Jurkat, Clone E6-1 (cell line): ENCODE measurements around the gene DISC1.
A peak's percentile ranks its signal among the peaks of the same experiment; 100 is the strongest.
"Not testable (repeated sequence)": the region's sequence is repeated elsewhere in the genome, so short reads cannot be mapped to it uniquely, and the experiment has no call there.

Experiments used
- DNase-seq: peaks from one replicate; pipeline ENCODE4 v3.0.0-alpha.2; 2011; ENCODE audit warnings: low read depth, low spot score
- H3K4me3 ChIP-seq: 2 replicates; pipeline ENCODE4 v1.5.1; 2011; ENCODE audit warnings: mild to moderate bottlenecking, low read length, control low read depth, moderate library complexity

The DISC1 gene

DNA sequence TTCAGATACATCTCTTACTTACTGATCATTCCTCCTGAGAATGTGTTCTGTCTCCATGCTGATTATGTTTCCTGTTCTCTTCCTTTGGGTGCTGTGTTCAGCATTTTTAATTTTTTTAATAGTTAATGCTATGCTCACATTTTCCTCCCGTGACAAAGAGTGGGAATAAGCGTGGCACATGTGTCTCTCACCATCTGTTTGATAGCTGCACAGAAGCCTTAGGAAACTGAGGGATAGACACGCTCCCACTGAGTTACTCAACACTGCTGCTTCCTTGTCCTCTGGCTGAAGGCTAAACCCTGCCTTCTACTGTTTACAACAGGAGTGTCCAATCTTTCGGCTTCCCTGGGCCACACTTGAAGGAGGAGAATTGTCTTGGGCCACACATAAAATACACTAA, 264.2 kb downstream of the DISC1 start:
- H3K4me3 ChIP-seq: no peak overlapping the region

DNA sequence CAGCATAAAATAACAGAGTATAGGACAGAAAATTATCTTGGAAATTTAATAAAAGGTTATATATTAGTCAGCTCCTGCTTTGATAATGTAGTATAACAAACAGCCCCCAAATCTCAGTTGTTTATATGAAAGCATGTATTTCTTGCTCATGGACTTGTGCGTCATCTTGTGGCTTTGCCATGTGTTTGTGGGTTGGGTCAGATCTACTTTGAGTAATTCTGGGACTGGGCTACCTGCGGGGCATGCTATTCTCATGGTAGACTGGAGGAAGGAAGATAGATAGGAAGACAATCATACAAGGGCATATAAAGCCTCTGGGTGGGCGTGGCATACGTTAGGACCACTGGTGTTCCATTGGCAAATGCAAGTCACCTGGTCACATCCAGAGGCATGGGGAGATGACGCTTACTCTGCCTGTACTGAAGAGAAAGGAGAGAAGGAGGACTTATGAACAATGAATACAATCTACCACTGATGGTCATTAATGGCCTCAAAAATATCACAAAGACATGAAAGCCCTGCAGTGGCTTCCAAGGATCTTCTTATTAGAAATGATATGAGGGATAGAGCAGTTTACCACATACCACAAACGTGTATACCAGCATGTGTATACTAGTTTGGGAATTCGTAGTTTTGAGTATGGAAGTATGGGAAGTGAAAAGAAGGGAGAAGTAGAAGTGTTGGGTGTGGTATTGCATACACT, 267.0 kb downstream of the DISC1 start:
- H3K4me3 ChIP-seq: no peak overlapping the region
- DNase-seq: no peak

More for the DNA sequence above, 264.2 kb downstream of the DISC1 start:
- no peak for DNase-seq

DNA sequence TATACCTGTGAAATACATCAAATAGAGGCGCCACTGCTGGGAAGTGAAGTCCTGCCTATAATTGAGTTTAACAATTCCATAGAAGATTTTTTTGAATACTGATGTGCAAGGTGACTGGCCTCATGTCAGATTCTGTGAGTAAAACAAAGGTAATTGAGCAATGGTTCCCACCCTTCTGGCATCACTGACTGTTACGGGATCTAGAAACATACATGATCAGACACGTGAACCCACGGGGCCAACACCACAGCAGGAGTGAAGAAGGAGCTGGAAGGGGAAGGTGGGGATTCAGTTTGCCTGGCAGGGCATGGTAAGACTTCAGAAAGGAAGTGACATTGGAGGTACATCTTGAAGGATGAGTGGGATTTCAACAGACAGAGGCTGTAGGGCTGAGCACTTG, 270.2 kb downstream of the DISC1 start:
- no peak for DNase-seq

DNA sequence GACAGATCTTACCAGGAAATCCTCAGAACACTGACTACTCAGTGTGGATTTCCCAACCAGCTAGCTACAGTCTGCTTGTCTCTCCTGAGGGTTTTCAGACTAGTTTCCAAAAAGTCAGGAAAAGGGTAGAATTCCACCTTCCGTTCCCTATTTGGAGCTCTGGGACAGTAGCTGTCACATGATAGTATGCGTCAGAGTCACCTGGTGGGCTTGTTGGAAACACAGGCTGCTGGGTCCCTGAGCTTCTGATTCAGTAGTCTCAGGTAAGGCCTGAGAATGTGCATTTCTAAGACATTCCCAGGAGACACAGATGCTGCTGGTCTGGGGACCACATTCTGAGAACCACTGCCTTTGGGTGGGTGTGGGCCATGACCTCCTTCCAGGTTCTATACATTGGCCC, 272.5 kb downstream of the DISC1 start:
- no peak for DNase-seq
- no peak overlapping the region for H3K4me3 ChIP-seq

More for the DNA sequence above, 270.2 kb downstream of the DISC1 start:
- no peak overlapping the region for H3K4me3 ChIP-seq

DNA sequence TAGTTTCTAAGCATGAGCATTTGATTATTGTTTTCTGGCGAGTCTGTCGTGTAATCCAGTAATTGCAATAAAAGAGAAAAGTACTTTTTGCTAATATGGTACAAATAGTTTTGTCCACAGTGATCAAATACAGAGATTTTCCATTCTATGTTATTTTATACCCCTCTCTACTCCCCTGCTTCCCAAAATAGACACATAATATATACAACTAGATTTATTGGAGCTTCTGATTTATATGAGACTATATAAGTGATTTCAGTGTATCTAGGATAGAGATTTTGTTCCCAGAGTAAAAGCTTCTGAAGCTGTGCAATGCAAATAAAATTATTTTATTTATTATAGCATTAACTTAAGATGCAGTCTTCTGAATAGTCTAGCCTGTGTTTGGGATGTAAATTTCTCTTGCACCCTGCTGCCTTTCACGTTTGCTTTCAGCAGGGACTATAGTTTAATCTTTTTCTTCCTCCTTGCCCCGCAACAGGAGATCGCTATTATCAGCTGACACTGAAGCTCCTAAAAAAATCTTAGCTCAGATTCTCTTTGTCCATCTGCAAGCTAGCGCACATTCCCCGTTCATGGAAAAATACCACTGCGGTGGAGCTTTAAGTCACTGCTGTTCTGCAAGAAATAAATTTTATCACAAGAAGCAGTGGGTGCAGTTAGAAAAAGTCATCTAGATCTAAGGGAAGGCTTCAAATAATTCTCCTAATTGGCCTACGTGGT, 273.3 kb downstream of the DISC1 start:
- no peak overlapping the region for H3K4me3 ChIP-seq

DNA sequence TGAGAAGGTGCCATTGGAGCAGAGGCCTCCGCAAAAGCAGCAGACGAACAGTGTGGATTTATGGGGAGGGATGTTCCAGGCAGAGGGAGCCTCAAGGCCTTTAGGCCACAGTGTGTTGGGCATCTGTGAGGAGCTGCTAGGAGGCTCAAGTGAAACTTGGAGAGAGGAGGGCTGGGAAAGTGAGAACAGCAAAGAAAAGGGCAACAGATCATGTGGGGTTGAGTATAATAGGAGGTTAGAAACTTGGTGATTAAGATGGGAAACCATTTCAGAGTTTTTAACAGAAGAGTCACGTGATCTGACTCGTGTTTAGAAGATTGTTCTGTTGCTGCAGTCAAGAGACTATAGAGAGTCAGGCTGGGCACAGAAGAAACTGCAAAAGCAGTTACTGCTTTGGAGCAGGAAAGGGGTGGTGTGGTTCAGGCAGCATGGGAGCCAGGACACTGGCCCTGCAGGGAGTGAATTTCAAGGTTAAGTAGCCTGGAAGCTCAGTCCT, 277.0 kb downstream of the DISC1 start:
- DNase-seq: no peak
- H3K4me3 ChIP-seq: no peak overlapping the region

More for the DNA sequence above, 273.3 kb downstream of the DISC1 start:
- no peak for DNase-seq

DNA sequence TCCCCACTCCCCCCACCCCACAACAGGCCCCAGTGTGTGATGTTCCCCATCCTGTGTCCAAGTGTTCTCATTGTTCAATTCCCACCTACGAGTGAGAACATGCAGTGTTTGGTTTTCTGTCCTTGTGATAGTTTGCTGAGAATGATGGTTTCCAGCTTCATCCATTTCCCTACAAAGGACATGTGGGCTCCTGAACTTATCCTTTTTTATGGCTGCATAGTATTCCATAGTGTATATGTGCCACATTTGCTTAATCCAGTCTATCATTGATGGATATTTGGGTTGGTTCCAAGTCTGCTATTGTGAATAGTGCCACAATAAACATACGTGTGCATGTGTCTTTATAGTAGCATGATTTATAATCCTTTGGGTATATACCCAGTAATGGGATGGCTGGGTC, 280.7 kb downstream of the DISC1 start:
- not testable (repeated sequence) for H3K4me3 ChIP-seq, DNase-seq

DNA sequence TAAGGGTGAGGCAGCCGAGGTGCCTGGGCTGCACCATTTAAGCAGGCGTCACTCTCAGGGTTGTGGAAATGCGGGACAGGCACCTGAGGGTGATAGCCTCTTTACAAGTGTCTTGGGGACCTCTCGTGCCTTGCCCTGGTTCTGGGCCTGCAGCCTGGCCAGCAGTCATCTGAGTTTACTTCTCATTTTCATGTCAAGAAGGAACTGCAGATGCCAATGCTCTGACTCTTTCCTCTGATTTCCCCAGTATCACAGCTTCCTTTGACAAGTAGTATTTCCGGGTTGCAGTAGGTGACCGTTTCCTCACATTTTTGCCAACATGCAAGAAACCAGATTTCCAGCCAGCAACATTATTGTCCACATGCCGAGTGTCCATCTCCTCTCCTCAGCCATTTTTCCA, 286.9 kb downstream of the DISC1 start:
- no peak overlapping the region for H3K4me3 ChIP-seq
- no peak for DNase-seq

- DNase-seq: peak; percentile 10
- no peak overlapping the region for H3K4me3 ChIP-seq
Measured at GRCh38 chr1:231918239-231919015, 291.8 kb downstream of the DISC1 start.

DNA sequence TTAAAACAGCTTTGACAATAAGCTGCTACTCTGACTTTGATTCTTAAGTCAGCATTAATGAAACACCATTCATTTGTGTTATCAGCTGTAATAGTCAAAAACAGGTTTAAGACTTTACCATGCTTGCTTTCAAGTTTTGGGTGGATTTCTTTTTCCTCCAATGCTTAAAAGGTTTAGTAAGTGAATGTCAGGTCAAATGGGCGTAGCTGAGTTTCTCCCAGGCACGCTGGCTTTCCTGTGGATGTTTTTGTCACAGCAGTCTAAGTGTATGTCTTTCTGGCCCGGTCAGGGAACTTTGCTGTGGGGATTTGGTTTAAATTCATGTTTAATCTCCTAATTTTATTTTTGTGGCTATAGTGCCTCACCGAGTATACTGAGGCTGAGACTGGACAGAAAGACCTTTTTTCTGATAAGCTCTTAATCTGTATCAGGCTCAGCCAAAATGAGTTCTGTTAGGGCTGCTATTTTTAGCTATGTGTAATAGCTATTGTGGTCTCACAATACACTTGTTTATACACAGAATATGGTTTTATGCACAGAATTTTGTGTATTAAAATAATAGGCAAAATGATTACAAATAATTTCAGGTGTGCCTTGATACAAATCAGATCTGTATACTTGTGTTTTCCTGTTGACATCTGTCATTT, 292.8 kb downstream of the DISC1 start:
- no peak for DNase-seq

GRCh38 chr1:231919886-231920285, 293.3 kb downstream of the DISC1 start:
- no peak overlapping the region for H3K4me3 ChIP-seq
- no peak for DNase-seq

More for the DNA sequence above, 292.8 kb downstream of the DISC1 start:
- no peak overlapping the region for H3K4me3 ChIP-seq

DNA sequence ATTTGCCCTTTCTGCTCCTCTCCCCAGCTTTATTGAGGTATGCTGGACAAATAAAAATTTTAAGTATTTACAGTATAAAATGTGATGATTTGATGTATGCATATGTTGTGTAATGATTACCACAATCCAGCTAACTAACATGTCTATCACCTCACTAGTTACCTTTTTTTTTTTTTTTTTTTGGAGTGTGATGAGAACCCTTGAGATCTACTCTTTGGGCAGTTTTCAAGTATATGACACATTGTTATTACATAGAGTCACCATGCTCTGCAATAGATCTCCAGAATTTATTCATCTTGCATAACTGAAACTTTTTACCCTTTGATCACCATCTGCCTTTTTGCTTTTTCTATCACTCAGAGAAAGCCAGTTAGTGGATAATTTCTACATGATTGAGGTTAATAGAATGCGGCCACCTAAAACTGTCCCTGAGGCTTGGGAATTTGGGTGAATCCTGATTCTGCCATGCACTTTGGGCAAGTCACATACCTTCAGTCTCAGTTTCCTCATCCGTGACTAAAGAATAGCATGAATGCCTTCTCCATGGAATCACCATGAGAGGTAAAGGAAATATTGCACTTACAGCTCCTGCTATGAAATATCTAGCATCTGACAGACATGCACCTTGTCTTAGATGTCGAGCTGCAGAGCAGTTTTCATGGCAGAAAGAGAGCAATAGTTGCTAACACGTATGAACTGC, 295.2 kb downstream of the DISC1 start:
- H3K4me3 ChIP-seq: no peak overlapping the region
- DNase-seq: no peak

GRCh38 chr1:231923491-231924041, 297.0 kb downstream of the DISC1 start:
- no peak for DNase-seq
- H3K4me3 ChIP-seq: no peak overlapping the region

GRCh38 chr1:231924180-231924579, 297.6 kb downstream of the DISC1 start:
- no peak for DNase-seq
- H3K4me3 ChIP-seq: no peak overlapping the region

DNA sequence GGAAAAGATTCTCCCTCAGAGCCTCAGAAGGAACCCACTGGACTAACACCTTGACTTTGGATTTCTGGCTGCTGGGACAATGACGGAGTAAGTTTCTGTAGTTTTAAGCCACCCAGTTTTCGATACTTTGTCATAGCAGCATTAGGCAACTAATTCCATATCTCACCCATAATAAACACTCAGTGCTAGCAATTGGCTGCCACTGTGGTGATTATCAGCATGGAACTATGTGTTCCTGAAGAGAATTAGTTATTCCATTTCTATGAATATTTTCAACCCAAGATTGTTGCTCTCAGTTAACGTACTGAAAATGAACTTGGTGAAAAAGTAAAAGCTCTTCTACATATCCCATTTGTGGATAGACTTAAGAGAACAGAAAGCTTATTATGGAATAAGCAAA, 299.3 kb downstream of the DISC1 start:
- no peak for DNase-seq
- no peak overlapping the region for H3K4me3 ChIP-seq

- DNase-seq: no peak
- H3K4me3 ChIP-seq: no peak overlapping the region
Measured at GRCh38 chr1:231926340-231926739, 299.8 kb downstream of the DISC1 start.

- DNase-seq: no peak
- no peak overlapping the region for H3K4me3 ChIP-seq
Measured at GRCh38 chr1:231926933-231927332, 300.3 kb downstream of the DISC1 start.

DNA sequence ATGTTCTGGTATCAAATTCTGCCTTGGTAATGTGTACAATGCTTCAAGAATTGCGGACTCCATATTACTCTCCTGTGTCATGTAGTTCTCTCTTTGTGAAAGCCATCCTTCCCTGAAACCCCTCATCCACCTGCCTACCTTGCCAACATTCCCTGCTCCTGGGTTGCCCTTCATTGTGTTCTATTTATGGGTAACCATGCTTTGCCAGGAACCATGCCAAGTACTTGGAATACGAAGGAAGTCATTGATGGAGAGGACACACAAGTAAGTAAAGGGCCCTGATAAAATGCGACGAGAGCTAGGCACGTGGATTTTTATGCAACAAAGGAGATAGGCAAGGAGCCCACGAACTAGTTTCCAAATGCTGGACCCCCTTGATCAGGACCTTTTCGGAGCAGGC, 300.8 kb downstream of the DISC1 start:
- no peak overlapping the region for H3K4me3 ChIP-seq
- no peak for DNase-seq
